ENCODE measurements around the gene ACACB.

DNA sequence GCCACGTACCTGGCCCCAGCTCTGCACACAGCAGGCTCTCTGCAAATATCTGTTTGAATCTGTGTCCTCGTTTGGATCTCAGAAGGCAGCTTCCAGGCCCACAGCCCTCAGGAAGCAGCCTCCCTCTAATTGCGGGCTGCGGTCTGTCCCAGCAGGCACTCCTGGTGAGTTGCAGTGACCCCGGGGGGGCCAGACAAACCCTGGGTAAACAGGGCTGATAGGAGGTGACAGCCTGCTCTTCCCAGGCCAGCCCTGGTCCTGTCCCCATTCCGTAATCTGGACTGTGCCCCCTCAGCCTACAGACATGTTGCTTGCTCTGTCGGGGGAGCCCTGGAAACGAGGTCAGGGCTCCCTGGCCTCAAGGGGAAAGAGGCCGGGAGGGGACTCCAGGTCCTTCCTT lies 190.7 kb downstream of the ACACB start:
- TF ChIP-seq, protein P1, sequence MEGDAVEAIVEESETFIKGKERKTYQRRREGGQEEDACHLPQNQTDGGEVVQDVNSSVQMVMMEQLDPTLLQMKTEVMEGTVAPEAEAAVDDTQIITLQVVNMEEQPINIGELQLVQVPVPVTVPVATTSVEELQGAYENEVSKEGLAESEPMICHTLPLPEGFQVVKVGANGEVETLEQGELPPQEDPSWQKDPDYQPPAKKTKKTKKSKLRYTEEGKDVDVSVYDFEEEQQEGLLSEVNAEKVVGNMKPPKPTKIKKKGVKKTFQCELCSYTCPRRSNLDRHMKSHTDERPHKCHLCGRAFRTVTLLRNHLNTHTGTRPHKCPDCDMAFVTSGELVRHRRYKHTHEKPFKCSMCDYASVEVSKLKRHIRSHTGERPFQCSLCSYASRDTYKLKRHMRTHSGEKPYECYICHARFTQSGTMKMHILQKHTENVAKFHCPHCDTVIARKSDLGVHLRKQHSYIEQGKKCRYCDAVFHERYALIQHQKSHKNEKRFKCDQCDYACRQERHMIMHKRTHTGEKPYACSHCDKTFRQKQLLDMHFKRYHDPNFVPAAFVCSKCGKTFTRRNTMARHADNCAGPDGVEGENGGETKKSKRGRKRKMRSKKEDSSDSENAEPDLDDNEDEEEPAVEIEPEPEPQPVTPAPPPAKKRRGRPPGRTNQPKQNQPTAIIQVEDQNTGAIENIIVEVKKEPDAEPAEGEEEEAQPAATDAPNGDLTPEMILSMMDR (IDR thresholded peaks at IDR 0.05): no peak
- no peak for TF ChIP-seq EP300 (IDR thresholded peaks at IDR 0.05)

All from tibial nerve (tissue), 4 donors.